ENCODE results near the gene PCDHGA1.

DNA sequence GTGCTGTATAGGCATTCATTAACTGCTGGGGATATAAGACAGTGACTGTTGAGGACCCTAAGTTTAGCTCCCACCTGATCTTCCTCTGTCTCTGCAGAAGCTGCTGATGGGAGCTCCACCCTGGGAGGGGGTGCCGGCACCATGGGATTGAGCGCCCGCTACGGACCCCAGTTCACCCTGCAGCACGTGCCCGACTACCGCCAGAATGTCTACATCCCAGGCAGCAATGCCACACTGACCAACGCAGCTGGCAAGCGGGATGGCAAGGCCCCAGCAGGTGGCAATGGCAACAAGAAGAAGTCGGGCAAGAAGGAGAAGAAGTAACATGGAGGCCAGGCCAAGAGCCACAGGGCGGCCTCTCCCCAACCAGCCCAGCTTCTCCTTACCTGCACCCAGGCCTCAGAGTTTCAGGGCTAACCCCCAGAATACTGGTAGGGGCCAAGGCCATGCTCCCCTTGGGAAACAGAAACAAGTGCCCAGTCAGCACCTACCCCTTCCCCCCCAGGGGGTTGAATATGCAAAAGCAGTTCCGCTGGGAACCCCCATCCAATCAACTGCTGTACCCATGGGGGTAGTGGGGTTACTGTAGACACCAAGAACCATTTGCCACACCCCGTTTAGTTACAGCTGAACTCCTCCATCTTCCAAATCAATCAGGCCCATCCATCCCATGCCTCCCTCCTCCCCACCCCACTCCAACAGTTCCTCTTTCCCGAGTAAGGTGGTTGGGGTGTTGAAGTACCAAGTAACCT, 180.7 kb downstream of the PCDHGA1 start:
- TF ChIP-seq SUZ12 (IDR thresholded peaks at IDR 0.05) (no peak), LEF1 (IDR thresholded peaks at IDR 0.05; ENCODE audit: borderline replicate concordance) (no peak), NFRKB (IDR thresholded peaks at IDR 0.05) (no peak), ELF4 (IDR thresholded peaks at IDR 0.05) (no peak), BHLHE40 (IDR thresholded peaks at IDR 0.05; ENCODE audit: borderline replicate concordance) (no peak), CTBP1 (IDR thresholded peaks at IDR 0.05; ENCODE audit: borderline replicate concordance) (no peak), FOXM1 (IDR thresholded peaks at IDR 0.05; ENCODE audit: borderline replicate concordance) (no peak), HDGF (IDR thresholded peaks at IDR 0.05; ENCODE audit: borderline replicate concordance) (no peak), FOXA1 (IDR thresholded peaks at IDR 0.05) (no peak), ARNT (IDR thresholded peaks at IDR 0.05) (no peak), SP1 (IDR thresholded peaks at IDR 0.05) (no peak)

Measured in HEK293T (cell line).